ENCODE data around the gene DLG2. TPM values are rescaled to one million over a fixed set of nuclear protein-coding genes. Genes with fewer than 3 reads are reported as not detected.

Gene DLG2
- total RNA-seq, 1 donor from 2014 or later = 6.7 TPM

DNA sequence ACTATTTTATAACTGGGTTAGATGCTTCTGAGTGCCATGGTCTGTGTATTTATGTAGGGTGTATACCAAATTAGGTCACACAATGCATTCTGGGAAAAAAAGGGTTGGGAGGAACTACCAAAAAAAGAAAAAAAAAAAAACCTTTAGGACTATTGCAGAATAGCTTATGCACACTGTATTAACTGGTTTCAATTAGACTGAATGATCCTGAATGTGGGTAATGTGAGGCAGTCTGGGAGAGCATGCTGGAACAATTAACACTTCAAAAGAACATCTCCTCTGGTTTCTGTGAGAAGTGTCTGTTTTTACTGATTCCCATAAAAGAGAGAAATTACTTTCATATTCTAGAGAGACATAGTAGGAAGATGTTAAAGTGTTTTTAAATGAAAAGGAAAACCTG, 521.3 kb downstream of the DLG2 start:
- Mint-ChIP-seq H3K36me3 (no peaks in the 10 kb centered on the region), H3K27me3 (ENCODE audit: low read depth) (no peaks in the 10 kb centered on the region), H3K27ac (no peak overlapping the region), H3K4me3 (no peak overlapping the region), H3K4me1 (peaks cover 4% of the 10 kb centered on the region), H3K9me3 (peaks cover 11% of the 10 kb centered on the region)
- TF ChIP-seq, protein P1, sequence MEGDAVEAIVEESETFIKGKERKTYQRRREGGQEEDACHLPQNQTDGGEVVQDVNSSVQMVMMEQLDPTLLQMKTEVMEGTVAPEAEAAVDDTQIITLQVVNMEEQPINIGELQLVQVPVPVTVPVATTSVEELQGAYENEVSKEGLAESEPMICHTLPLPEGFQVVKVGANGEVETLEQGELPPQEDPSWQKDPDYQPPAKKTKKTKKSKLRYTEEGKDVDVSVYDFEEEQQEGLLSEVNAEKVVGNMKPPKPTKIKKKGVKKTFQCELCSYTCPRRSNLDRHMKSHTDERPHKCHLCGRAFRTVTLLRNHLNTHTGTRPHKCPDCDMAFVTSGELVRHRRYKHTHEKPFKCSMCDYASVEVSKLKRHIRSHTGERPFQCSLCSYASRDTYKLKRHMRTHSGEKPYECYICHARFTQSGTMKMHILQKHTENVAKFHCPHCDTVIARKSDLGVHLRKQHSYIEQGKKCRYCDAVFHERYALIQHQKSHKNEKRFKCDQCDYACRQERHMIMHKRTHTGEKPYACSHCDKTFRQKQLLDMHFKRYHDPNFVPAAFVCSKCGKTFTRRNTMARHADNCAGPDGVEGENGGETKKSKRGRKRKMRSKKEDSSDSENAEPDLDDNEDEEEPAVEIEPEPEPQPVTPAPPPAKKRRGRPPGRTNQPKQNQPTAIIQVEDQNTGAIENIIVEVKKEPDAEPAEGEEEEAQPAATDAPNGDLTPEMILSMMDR (IDR thresholded peaks at IDR 0.05; ENCODE audit: unreplicated experiment) = no peak
- no peak for DNase-seq (ENCODE audit: low spot score in 2 of 2, unreplicated experiment in 2 of 2)

DNA sequence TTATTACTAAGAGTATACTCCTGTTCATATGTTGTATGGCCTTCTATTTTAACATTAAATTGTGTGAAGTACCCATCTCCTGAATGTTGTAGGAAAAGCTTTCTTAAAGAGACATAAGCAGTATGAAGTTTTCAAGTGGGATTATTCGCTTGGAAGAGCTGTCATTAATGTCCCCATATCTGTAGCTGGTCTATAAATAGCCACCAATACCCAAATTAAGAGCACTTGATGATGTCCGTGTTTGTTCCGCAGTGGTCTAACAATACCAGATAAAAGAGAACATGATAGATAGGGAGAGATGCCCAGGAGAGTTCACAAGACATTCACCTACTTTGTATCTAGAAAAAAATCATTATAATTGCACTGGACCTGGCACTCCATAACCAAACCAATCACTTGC, 527.6 kb downstream of the DLG2 start:
- DNase-seq (ENCODE audit: low spot score in 2 of 2, unreplicated experiment in 2 of 2) = no peak
- H3K36me3 Mint-ChIP-seq = no peaks in the 10 kb centered on the region
- H3K4me1 Mint-ChIP-seq = no peaks in the 10 kb centered on the region
- H3K27ac Mint-ChIP-seq = no peak overlapping the region
- no peak overlapping the region for H3K4me3 Mint-ChIP-seq
- no peaks in the 10 kb centered on the region for H3K27me3 Mint-ChIP-seq (ENCODE audit: low read depth)
- TF ChIP-seq, protein P1 (IDR thresholded peaks at IDR 0.05; ENCODE audit: unreplicated experiment) = no peak
- H3K9me3 Mint-ChIP-seq = peaks cover 11% of the 10 kb centered on the region

DNA sequence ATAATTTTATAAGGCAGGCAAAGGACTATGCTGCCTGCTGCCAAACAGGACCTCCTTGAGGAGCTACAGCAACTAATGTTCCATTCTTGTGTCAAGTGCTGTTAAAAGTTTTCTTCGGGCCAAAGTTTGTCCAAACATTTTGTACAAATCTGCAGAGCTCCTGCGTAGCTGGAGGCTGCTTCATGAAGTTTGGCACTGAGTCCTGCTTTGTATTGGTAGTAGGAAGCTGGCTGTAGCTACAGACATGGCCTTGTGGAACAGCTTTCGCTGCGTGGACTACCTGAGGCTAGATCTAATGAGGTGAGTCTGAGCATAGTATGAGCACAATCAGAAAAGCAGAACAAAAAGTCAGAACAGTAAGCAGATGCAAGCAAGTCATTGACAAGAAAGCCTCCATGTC, 528.1 kb downstream of the DLG2 start:
- no peak overlapping the region for H3K4me3 Mint-ChIP-seq
- H3K4me1 Mint-ChIP-seq = no peaks in the 10 kb centered on the region
- H3K36me3 Mint-ChIP-seq = no peaks in the 10 kb centered on the region
- H3K27ac Mint-ChIP-seq = no peak overlapping the region
- peaks cover 11% of the 10 kb centered on the region for H3K9me3 Mint-ChIP-seq
- H3K27me3 Mint-ChIP-seq (ENCODE audit: low read depth) = no peaks in the 10 kb centered on the region
- no peak for DNase-seq (ENCODE audit: low spot score in 2 of 2, unreplicated experiment in 2 of 2)
- TF ChIP-seq, protein P1 (IDR thresholded peaks at IDR 0.05; ENCODE audit: unreplicated experiment) = no peak

DNA sequence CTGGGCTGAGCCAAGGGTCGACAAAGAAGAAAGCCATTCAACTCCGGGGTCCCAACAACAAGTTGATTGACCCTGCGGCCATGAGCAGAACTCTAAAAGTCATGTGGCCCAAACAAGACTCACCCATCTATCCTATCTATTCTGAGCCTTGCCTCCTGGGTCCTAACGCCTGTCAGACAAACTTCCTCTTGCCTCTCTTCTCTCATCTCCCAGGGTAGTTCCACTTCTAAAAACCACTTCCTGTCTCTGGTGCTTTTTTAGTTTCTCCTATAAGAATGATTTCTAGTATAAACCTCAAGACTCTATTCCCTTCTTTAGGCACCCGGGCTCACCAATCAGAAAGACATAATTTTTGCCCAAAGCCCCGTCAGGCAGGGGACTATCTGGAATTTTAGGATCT, 530.2 kb downstream of the DLG2 start:
- H3K27ac Mint-ChIP-seq = no peak overlapping the region
- no peaks in the 10 kb centered on the region for H3K9me3 Mint-ChIP-seq

DNA sequence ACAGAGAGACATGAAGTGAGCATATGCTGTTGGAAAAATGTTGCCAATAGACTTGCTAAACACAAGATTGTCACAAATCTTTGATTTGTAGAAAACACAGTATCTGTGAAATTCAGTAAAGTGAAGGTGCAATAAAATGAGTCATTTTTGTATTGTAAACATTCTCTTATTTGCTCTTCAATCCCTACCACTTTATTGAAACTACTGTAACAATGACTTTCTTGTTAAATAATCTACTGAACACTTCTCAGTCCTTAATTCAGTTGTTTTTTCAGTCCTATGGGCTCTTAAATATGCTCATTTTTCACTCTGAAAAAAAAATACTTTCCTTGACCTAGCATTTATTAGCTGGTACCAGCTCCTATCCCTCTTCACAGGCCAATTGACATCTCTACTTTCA, 531.9 kb downstream of the DLG2 start:
- no peaks in the 10 kb centered on the region for H3K36me3 Mint-ChIP-seq
- TF ChIP-seq, protein P1 (IDR thresholded peaks at IDR 0.05; ENCODE audit: unreplicated experiment) = no peak
- no peak overlapping the region for H3K27ac Mint-ChIP-seq
- H3K9me3 Mint-ChIP-seq = peaks cover 3% of the 10 kb centered on the region
- H3K27me3 Mint-ChIP-seq (ENCODE audit: low read depth) = no peaks in the 10 kb centered on the region
- no peaks in the 10 kb centered on the region for H3K4me1 Mint-ChIP-seq
- DNase-seq (ENCODE audit: low spot score in 2 of 2, unreplicated experiment in 2 of 2) = no peak
- H3K4me3 Mint-ChIP-seq = no peak overlapping the region

More for the DNA sequence above, 530.2 kb downstream of the DLG2 start:
- TF ChIP-seq, protein P1 (IDR thresholded peaks at IDR 0.05; ENCODE audit: unreplicated experiment) = no peak
- H3K4me3 Mint-ChIP-seq = no peak overlapping the region
- no peaks in the 10 kb centered on the region for H3K27me3 Mint-ChIP-seq (ENCODE audit: low read depth)
- no peak for DNase-seq (ENCODE audit: low spot score in 2 of 2, unreplicated experiment in 2 of 2)
- H3K36me3 Mint-ChIP-seq = no peaks in the 10 kb centered on the region
- H3K4me1 Mint-ChIP-seq = no peaks in the 10 kb centered on the region

DNA sequence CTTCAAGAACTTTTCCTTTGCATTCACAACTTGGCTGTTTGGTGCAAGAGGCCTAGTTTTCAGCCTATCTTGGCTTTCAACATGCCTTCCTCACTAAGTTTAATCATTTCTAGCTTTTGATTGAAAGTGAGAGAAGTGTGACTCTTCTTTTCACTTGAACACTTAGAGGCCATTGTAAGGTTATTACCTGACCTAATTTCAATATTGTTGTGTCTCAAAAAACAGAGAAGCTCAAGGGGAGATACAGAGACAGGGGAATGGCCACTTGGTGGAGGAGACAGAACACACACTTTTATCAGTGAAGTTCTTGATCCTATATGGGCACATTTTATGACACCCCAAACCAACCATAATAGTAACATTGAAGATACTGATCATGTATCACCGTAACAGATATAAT, 532.3 kb downstream of the DLG2 start:
- H3K27me3 Mint-ChIP-seq (ENCODE audit: low read depth) = no peaks in the 10 kb centered on the region
- no peaks in the 10 kb centered on the region for H3K4me1 Mint-ChIP-seq
- no peaks in the 10 kb centered on the region for H3K36me3 Mint-ChIP-seq
- TF ChIP-seq, protein P1 (IDR thresholded peaks at IDR 0.05; ENCODE audit: unreplicated experiment) = no peak
- H3K4me3 Mint-ChIP-seq = no peak overlapping the region
- no peak overlapping the region for H3K27ac Mint-ChIP-seq
- peaks cover 4% of the 10 kb centered on the region for H3K9me3 Mint-ChIP-seq
- no peak for DNase-seq (ENCODE audit: low spot score in 2 of 2, unreplicated experiment in 2 of 2)

Data from mesothelial cell of epicardium (in vitro differentiated cells).